ENCODE results near the gene CDKN2AIPNL.

GRCh38 chr5:134451936-134452505 is 40.3 kb upstream of the CDKN2AIPNL start:
- TF ChIP-seq CTCF (IDR thresholded peaks at IDR 0.05; ENCODE audit: low read depth, low read length) = no peak
- TF ChIP-seq EZH2phosphoT487 (IDR thresholded peaks at IDR 0.05; ENCODE audit: low read depth) = no peak
